GM19099 (cell line): ENCODE results near the gene LZTR1.

Experiments
- POLR2A ChIP-seq: IDR thresholded peaks from 3 replicates; pipeline ENCODE4 v1.6.1; 2011; ENCODE audit warnings: low read depth; ENCODE audit not compliant: insufficient read length; ENCODE audit errors: extremely low read depth

Gene LZTR1

DNA sequence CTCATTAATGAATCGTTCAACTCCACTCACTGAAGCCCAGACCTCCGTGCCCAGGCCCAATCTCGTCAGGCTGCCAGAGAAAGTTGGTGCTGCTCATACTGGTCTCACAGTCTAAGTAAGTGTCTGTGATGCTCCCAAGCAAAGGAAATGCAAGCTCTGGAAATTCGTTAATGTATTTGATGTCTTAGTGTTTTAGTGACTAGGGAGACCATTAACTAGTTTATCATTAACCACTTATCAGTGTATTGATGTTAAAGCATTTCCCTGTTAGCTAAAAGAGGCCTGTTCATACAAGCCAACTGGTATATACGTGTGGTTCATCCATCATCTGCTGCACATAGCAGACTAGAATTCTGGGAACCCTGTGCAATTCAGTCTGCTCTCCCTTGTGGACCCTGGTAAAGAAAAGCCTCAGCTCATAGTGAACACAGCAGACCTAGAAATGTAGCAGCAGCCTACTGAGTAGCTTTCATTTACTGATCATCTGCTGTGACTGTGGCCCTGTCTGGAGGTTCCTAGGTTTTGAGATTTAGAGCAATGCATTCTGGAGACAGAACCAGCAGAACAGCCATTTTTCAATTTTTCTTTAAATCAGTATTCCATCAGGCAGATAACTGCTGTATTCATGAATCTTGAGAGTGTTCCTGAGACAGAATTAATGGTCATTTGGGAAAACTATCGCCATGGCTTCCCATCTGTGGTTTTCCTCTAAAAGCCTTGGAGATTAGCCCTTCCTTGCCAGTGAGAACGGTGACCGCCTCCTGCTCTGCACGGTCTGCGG is 30.8 kb upstream of the LZTR1 start:
- no peak for TF ChIP-seq POLR2A

DNA sequence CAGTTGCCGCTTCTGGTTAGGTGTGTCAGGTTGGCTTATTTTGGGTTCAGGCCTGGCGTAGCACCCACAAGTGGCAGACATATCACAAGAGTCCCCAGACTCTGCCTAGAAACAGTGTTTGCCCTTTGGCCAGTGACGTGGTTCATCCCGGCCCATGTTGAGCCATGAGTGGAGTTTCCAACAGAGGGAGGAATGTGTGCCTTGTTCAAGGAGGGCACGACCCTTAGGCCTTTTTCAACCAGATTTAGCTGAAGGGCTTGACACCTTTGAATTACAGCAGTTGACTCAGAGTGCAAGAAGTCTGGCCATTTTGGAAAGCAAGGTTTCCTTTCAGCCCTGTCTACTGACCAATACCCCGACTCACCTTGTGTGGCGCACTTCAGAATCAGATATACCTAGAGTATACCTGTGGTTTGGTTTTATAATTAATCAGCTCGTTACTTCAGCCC is 30.1 kb upstream of the LZTR1 start:
- no peak for TF ChIP-seq POLR2A

DNA sequence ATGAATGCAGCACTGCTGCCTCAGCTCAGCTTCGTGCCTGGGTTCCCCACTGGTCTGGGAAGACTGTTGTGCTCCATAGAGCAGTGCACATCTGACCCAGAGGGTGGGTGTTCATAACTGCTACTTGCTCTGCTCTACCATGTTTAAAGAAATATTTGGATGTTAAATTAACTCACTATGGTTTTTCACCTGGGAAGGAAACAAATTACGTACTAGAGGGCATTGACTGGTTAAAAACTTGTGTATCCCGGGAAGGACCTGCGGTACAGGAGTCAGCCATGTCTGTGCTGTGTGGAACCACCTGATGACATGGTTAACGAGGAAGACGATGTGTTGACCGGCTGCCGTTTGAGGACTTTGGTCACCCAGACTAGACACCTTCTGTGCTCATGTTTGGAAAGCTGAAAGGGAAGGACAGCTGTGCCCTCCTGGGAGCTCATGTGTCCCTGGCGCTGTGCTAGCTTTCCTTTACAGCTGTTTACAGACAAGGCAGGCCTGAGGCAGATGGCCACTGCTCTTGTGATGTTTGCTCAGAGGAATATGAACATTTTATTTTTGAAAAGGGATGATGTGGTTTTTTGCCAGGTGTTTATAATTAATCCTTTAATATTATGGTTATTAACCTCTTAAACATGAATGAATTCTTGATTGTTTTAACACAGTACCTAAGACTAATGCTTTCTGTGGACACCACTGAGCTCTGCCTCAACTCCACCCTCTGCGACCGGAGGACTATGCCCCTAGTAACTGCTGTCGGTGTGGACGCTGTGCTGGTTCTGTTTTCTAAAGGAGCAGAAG is 29.4 kb upstream of the LZTR1 start:
- no peak for TF ChIP-seq POLR2A

DNA sequence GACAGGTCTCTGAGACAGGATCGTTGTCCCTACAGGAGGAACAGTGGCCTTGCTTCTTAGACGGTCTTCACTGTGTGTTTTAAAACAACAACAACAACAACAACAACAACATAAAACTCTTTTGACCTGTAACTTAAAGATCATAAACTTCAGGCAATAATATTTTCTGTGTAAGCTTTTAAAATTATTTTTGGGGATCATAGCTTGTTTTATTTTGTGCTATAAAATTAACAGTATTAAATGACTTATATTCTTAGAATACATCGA is 28.8 kb upstream of the LZTR1 start:
- no peak for TF ChIP-seq POLR2A

DNA sequence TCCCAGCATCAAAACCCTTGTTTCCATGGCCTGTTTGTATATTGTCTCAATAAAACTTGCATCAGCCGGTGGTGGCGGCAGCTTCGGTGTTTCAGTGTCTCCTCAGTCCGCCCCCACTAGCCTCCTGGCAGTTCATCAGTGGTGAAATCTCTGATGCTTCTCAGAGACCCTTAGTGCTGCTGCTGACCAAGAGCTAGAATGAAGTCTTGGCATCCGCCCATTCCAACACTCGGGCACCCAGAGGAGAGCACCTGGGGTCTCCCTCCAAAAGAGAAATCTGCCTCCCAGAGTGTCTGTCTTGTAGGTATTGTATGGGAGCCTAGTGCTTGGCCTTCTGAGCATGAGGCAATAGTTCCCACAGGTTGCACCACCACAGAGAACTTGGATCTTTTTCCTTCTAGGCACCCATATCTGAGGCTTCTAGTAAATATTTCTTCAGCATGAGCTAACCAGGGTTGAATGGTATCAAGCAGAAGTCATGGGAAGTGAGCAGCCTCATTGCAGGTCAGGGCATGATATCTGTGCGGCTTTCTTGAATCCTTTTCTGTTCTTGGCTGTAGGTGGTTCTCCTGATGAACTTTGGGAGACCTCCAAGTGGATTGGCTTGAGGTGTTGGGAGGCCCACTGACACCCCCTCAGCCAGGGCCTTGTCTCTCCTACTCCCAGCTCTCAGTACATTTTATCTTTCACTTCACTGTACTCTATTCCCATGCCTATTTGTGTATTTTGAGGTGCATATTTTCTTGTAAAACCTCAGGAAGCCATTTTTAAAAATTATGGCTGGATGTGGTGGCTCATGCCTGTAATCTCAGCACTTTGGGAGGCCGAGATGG is 28.2 kb upstream of the LZTR1 start:
- no peak for TF ChIP-seq POLR2A

DNA sequence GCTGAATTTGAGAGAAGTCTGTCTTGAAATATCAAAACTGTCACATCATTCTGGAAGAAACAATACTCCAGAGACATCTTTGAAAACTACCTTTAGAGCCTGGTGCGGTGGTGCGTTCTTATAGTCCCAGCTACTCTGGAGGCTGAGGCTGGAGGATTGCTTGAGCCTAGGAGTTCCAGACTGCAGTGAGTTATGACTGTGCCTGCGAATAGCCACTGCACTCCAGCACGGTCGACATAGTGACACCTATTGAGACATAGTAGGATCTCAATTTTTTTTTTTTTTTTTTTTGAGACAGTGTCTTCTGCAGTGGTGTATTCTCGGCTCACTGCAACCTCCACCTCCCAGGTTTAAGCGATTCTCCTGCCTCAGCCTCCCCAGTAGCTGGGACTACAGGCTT is 26.5 kb upstream of the LZTR1 start:
- TF ChIP-seq POLR2A, result no peak

DNA sequence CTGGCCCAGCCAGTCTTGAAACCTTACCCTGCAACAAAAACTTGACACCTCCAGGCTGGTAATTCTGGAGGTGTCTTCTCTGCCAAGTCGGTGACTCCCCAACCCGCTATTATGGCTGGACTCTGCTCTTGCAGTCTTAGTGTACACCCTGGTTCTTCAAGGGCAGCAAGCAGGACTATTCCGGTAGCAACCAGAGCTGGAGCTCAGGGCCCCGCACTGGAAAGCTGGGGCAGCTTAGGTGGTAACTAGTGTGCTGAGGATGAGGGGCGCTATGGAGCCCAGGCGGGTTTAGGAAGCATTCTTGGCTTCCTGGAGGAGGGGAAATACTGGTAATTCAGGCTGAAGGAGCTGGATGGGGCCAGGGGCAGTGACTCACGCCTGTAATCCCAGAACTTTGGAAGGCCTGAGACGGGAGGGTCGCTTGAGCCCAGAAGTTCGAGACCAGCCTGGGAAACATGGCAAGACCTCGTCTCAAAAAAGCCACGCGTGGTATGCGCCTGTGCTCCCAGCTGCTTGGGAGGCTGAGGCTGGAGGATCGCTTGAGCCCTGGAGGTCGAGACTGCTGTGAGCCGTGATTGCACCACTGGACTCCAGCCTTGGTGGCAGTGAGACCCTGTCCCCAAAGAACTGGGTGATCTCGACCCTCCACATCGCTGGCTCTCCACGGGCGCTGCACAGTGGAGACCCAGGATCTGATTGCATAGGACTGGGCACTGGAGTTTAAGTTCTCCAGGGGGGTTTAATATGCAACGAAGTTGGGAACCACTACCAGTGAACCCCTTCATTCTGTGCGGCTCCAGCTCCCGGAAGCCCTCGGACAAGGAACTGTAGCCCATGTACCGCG is 25.6 kb upstream of the LZTR1 start:
- no peak for TF ChIP-seq POLR2A

DNA sequence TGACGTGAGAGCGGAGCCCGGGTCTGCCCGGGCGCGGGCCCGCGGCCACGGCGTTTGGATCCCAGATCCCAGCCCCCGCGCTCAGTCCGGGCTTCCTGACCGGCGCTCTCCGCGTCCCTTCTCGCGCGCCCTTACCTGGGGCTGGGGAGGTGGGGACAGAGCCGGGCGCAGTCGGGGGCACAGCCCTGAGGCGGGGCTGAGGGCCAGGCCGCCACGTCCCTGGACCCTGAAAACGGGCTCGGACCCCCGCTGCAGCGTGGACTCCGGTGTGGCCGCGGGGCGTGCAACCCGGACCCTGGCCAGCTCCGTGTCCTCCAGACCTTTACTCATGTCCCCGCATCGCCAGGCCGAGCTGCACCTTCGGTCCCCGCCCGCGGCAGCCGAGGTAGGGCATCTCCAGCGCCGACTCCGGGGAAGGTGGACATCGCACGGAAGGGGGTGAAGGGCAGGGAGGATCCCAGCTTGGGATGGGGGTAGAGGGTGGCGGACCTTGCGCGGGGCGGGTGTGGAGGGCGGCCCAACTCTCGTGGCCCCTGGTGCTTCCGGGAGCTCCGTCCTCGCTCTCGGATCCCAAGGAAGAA is 24.9 kb upstream of the LZTR1 start:
- TF ChIP-seq POLR2A, result no peak

DNA sequence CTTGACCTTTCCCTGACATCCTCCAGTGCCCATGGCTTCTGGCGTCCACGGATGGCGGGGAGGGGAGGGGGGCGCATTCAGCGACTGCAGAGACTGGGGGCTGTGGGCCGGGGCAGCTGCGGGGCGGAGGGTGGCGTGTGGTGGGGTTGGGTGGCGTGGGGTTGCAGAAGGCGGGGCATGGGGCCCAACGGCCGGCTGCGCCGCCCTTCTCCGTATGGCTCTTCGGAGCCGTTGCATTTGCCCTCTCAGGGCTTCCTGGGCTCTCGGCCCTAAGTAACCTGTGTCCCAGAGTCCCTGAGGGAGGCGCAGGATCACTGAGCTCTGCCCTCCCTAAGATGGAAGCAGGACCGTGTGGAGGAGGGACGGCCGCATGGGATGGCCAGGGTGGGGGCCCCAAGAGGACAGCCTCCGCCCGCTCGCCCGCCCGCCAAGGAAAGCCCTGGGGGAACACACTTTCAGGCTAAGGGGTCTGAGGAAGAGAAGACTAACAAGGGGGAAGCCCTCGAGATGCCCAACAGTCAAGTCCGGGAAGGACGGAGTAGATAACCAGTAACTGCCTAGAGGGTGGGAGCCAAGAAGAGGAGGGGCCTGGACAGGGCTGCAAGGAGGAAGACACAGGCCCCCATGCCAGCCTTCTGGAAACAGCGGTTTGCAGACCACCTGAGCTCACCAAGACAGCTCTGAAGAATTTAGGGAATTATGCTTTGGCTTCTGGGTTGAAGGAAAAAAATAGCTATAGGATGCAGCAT is 24.2 kb upstream of the LZTR1 start:
- peak; percentile 22 for TF ChIP-seq POLR2A

DNA sequence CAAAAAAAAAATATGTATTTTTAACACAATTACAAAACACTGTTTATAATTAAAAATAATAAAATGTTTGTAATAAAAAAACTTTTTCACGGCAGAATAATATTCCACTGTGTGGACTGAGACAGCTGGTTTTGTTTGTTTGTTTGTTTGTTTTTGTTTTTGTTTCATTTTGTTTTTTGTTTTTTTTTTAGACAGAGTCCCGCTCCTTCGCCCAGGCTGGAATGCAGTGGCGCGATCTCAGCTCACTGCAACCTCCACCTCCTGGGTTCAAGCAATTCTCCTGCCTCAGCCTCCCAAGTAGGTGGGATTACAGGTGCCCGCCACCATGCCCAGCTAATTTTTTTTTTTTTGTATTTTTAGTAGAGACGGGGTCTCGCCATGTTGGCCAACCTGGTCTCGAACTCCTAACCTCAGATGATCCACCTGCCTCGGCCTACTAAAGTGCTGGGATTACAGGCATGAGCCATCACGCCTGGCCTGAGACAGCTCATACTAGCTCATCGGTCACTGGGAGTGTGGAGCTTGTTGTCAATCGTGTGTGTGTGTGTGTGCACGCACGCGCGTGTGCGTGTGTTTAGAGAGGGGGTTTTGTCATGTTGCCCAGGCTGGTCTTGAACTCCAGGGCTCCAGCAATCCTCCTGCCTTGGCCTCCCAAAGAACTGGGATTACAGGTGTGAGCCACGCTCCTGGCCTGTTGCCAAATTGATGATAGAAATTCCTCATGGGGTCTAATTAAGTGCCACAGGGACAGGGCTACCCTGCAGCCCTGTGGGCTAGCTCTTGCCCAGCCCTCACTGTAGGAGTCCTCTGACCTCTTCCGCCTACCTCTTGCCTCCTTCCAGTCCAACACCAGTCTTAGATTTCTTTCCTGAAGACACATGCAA is 22.3 kb upstream of the LZTR1 start:
- no peak for TF ChIP-seq POLR2A

DNA sequence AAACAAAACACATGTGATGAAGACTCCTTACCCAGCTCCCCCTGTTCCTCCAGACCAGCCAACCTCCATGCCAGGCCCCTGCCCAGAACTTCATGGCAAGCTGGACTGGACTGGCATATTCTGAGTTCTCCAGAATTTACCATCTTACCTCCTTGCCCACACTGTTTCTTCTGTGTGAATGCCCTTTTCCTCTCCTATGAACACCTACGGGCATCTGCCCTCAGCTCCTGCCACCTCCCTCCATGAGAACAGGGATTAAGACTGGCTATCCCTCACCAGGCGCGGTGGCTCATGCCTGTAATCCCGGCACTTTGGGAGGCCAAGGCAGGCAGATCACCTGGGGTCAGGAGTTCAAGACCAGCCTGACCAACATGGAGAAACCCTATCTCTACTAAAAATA is 21.5 kb upstream of the LZTR1 start:
- TF ChIP-seq POLR2A, result no peak

DNA sequence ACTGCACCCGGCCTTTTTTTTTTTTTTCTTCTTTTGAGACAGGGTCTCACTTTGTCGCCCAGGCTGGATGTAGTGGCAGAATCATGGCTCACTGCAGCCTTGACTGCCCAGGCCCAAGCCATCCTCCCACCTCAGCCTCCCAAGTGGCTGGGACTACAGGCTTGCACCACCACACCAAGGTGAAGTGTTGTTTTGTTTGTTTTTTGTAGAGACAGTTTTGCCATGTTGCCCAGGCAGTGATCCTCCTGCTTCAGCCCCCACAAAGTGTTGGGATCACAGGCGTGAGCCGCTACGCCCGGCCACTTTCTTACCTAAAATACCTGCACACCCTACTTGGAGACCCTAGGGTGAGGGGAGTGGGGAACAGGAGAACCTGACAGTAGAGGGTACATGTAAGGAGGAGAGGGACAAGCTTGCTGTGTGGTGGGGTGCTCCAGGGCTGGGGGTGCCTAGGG is 19.6 kb upstream of the LZTR1 start:
- no peak for TF ChIP-seq POLR2A
